Neural cell (in vitro differentiated cells): Measurements from ENCODE around the gene REC8. TPM values are rescaled to one million over a fixed set of nuclear protein-coding genes. Genes with fewer than 3 reads are reported as not detected.
A peak's percentile ranks its signal among the peaks of the same experiment; 100 is the strongest.

Experiments
- H2AFZ ChIP-seq: fragments of 200-600, 300-800 bp; sonication (generic), shearing (Covaris generic); 2 replicates; pipeline ENCODE4 v1.6.0; 2014; ENCODE audit warnings: low read depth, mild to moderate bottlenecking, antibody characterized with exemption, low read length, moderate library complexity
- H3F3A ChIP-seq: fragments of 200-600 bp; shearing (Covaris generic); 2 replicates; pipeline ENCODE4 v1.6.1; 2016; ENCODE audit warnings: mild to moderate bottlenecking, moderate library complexity, mixed read lengths, antibody characterized with exemption, low read length; ENCODE audit not compliant: insufficient read depth, poor library complexity, severe bottlenecking
- H3K27ac ChIP-seq: fragments of 200-600, 300-800 bp; sonication (generic), shearing (Covaris generic); 2 replicates; pipeline ENCODE4 v1.5.1; 2014; ENCODE audit warnings: mild to moderate bottlenecking, low read length, moderate library complexity
- H3K27me3 ChIP-seq: fragments of 300-800, 200-600 bp; sonication (generic), shearing (Covaris generic); 2 replicates; pipeline ENCODE4 v1.6.0; 2014; ENCODE audit warnings: mild to moderate bottlenecking, low read depth, low read length, moderate library complexity; ENCODE audit not compliant: insufficient read depth
- H3K36me3 ChIP-seq: fragments of 300-800, 200-600 bp; sonication (generic), shearing (Covaris generic); 2 replicates; pipeline ENCODE4 v1.5.1; 2014; ENCODE audit warnings: mild to moderate bottlenecking, antibody characterized with exemption, low read length, moderate library complexity; ENCODE audit not compliant: insufficient read depth
- H3K4me2 ChIP-seq: fragments of 300-800, 200-600 bp; sonication (generic), shearing (Covaris generic); 2 replicates; pipeline ENCODE4 v1.6.0; 2014; ENCODE audit warnings: mild to moderate bottlenecking, low read length
- H3K4me3 ChIP-seq: fragments of 300-800, 200-600 bp; sonication (generic), shearing (Covaris generic); 2 replicates; pipeline ENCODE4 v1.5.1; 2014; ENCODE audit warnings: mild to moderate bottlenecking, low read length, moderate library complexity
- H3K79me2 ChIP-seq: fragments of 200-600 bp; shearing (Covaris generic); replicated peaks from 2 replicates; pipeline ENCODE4 v1.6.0; 2014; ENCODE audit warnings: mild to moderate bottlenecking, low read length, moderate library complexity; ENCODE audit not compliant: insufficient read depth
- H3K9ac ChIP-seq: fragments of 300-800, 200-600 bp; sonication (generic), shearing (Covaris generic); 2 replicates; pipeline ENCODE4 v1.6.1; 2016; ENCODE audit warnings: mild to moderate bottlenecking, low read length, mixed read lengths
- H3K9me2 ChIP-seq: fragments of 200-600 bp; shearing (Covaris generic); 2 replicates; pipeline ENCODE4 v1.6.1; 2016; ENCODE audit warnings: mild to moderate bottlenecking, low read length, mixed read lengths; ENCODE audit not compliant: insufficient read depth
- H3K9me3 ChIP-seq: fragments of 200-600, 300-800 bp; sonication (generic), shearing (Covaris generic); 2 replicates; pipeline ENCODE4 v1.6.1; 2016; ENCODE audit warnings: mild to moderate bottlenecking, mixed run types, low read length, moderate library complexity, mixed read lengths
- H4K20me1 ChIP-seq: fragments of 200-600 bp; shearing (Covaris generic); 2 replicates; pipeline ENCODE4 v1.6.1; 2016; ENCODE audit warnings: mild to moderate bottlenecking, mixed run types; ENCODE audit not compliant: insufficient read depth
- CTCF ChIP-seq: fragments of 450-650 bp; IDR thresholded peaks from 2 replicates; pipeline ENCODE4 v1.5.1; 2014; ENCODE audit warnings: antibody characterized with exemption, mild to moderate bottlenecking, moderate library complexity; ENCODE audit not compliant: poor library complexity, severe bottlenecking
- EP300 ChIP-seq: fragments of 450-650 bp; conservative IDR thresholded peaks from 2 replicates; pipeline ENCODE4 v1.6.1; 2014; ENCODE audit warnings: antibody characterized with exemption, mild to moderate bottlenecking, moderate library complexity; ENCODE audit not compliant: poor library complexity, severe bottlenecking
- EZH2 ChIP-seq: fragments of 200-600, 300-800 bp; shearing (Covaris generic), sonication (generic); IDR thresholded peaks from 2 replicates; pipeline ENCODE4 v1.6.1; 2014; ENCODE audit warnings: antibody characterized with exemption, low read length, borderline replicate concordance, mild to moderate bottlenecking; ENCODE audit not compliant: insufficient read depth, poor library complexity, severe bottlenecking
- MXI1 ChIP-seq: fragments of 450-650 bp; conservative IDR thresholded peaks from 2 replicates; pipeline ENCODE4 v1.6.1; 2014; ENCODE audit warnings: antibody characterized with exemption, mild to moderate bottlenecking; ENCODE audit not compliant: poor library complexity, severe bottlenecking
- POLR2AphosphoS5 ChIP-seq: IDR thresholded peaks from 2 replicates; pipeline ENCODE4 v1.6.1; 2012
- RAD21 ChIP-seq: fragments of 450-650 bp; conservative IDR thresholded peaks from 2 replicates; pipeline ENCODE4 v1.6.1; 2014; ENCODE audit warnings: antibody characterized with exemption, mild to moderate bottlenecking, moderate library complexity
- REST ChIP-seq: IDR thresholded peaks from 2 replicates; pipeline ENCODE4 v1.6.1; 2012; ENCODE audit warnings: borderline replicate concordance
- SMC3 ChIP-seq: fragments of 450-650 bp; conservative IDR thresholded peaks from 2 replicates; pipeline ENCODE4 v1.6.1; 2014; ENCODE audit warnings: antibody characterized with exemption, mild to moderate bottlenecking, moderate library complexity; ENCODE audit not compliant: poor library complexity
- TAF1 ChIP-seq: IDR thresholded peaks from 2 replicates; pipeline ENCODE4 v1.6.1; 2012; ENCODE audit warnings: low read depth
- polyA plus RNA-seq: library from polyadenylated mRNA; depleted of rRNA; stranded (reverse); fragments of >200 nt; gene quantifications from 2 replicates; pipeline ENCODE4 v1.2.3, GENCODE V29; 2014

The REC8 gene
- polyA plus RNA-seq, 1 donor from 2014 or later, result 18.5 TPM

- peak within 1 kb of the TSS; percentile 94 for H3K4me2 ChIP-seq
- peak within 1 kb of the TSS; percentile 89 for H3K9ac ChIP-seq
- no peaks in the 10 kb centered on the region for H4K20me1 ChIP-seq
- H3K27ac ChIP-seq, result peak within 1 kb of the TSS; percentile 90
- no peaks in the 10 kb centered on the region for H3K36me3 ChIP-seq
- peaks cover 11% of the 10 kb centered on the region for H3F3A ChIP-seq
- no peaks in the 10 kb centered on the region for H3K9me3 ChIP-seq
- H3K79me2 ChIP-seq, result peaks cover 10% of the 10 kb centered on the region
- TF ChIP-seq RAD21, result no peak
- TF ChIP-seq SMC3, result peak; percentile 10
- TF ChIP-seq CTCF, result peak; percentile 74
- TF ChIP-seq EZH2, result no peak
- TF ChIP-seq REST, result peak; percentile 42
- peak; percentile 82 for TF ChIP-seq POLR2AphosphoS5
- TF ChIP-seq EP300, result no peak
- TF ChIP-seq MXI1, result peak; percentile 81
- TF ChIP-seq TAF1, result peak; percentile 87
- no peaks in the 10 kb centered on the region for H3K9me2 ChIP-seq
- H3K27me3 ChIP-seq, result no peaks in the 10 kb centered on the region
- H2AFZ ChIP-seq, result peak within 1 kb of the TSS; percentile 61
- H3K4me3 ChIP-seq, result peak within 1 kb of the TSS; percentile 90
Observed at GRCh38 chr14:24141097-24141880, 30.6 kb upstream of the REC8 start, which contains the start of gene EMC9. TSS of gene EMC9 (minus strand) at chr14:24141591. CDS start at chr14:24141304, 287 bp downstream.

GRCh38 chr14:24143511-24143910 lies 28.4 kb upstream of the REC8 start:
- Histone ChIP-seq H3K27ac (no peak overlapping the region), H3K4me3 (no peak overlapping the region), H3F3A (peaks cover 11% of the 10 kb centered on the region), H4K20me1 (no peaks in the 10 kb centered on the region), H2AFZ (no peak overlapping the region), H3K79me2 (peaks cover 19% of the 10 kb centered on the region), H3K27me3 (no peaks in the 10 kb centered on the region), H3K9me3 (no peaks in the 10 kb centered on the region), H3K9ac (no peak overlapping the region), H3K9me2 (no peaks in the 10 kb centered on the region), H3K4me2 (no peak overlapping the region), H3K36me3 (no peaks in the 10 kb centered on the region)
- no peak for TF ChIP-seq POLR2AphosphoS5
- TF ChIP-seq REST, result no peak
- no peak for TF ChIP-seq EZH2
- no peak for TF ChIP-seq EP300
- no peak for TF ChIP-seq CTCF
- TF ChIP-seq RAD21, result no peak
- TF ChIP-seq TAF1, result no peak
- TF ChIP-seq SMC3, result no peak
- TF ChIP-seq MXI1, result no peak
